Neural crest cell (in vitro differentiated cells): ENCODE data around the gene LDLRAD3. TPM values are rescaled to one million over a fixed set of nuclear protein-coding genes. Genes with fewer than 3 reads are reported as not detected.

Experiments used
- DNase-seq: peaks from one replicate; pipeline ENCODE4 v3.0.0; 2021; ENCODE audit warnings: low read depth, mixed read lengths, low spot score
- H3K27ac Mint-ChIP-seq: one replicate; pipeline ENCODE4 v1.8.0; 2021; ENCODE audit warnings: mild to moderate bottlenecking, mixed read lengths; ENCODE audit not compliant: unreplicated experiment
- H3K27me3 Mint-ChIP-seq: 2 replicates; pipeline ENCODE4 v1.8.0; 2021; ENCODE audit warnings: low read depth, mild to moderate bottlenecking, mixed read lengths
- H3K36me3 Mint-ChIP-seq: 2 replicates; pipeline ENCODE4 v1.8.0; 2021; ENCODE audit warnings: low read depth, mild to moderate bottlenecking, mixed read lengths
- H3K4me1 Mint-ChIP-seq: 2 replicates; pipeline ENCODE4 v1.8.0; 2021; ENCODE audit warnings: mixed read lengths
- H3K4me3 Mint-ChIP-seq: one replicate; pipeline ENCODE4 v1.8.0; 2021; ENCODE audit warnings: mild to moderate bottlenecking, mixed read lengths
- H3K9me3 Mint-ChIP-seq: 2 replicates; pipeline ENCODE4 v1.8.0; 2021; ENCODE audit warnings: mixed read lengths
- CTCF ChIP-seq: fragments of 200-600 bp; sonication (generic); conservative IDR thresholded peaks from 2 replicates; pipeline ENCODE4 v1.5.0; 2021; ENCODE audit warnings: antibody characterized with exemption, mild to moderate bottlenecking
- total RNA-seq: library from RNA; stranded (reverse); gene quantifications from 2 replicates; pipeline ENCODE4 v1.2.1, GENCODE V29; 2021

The LDLRAD3 gene
- total RNA-seq, 1 donor from 2014 or later: 30.1 TPM

- Mint-ChIP-seq H3K4me3 (no peak overlapping the region), H3K27ac (peak overlapping the region; percentile 62), H3K27me3 (no peaks in the 10 kb centered on the region), H3K9me3 (no peaks in the 10 kb centered on the region), H3K36me3 (peaks cover 2% of the 10 kb centered on the region), H3K4me1 (peaks cover 36% of the 10 kb centered on the region)
- no peak for DNase-seq
- TF ChIP-seq CTCF: no peak
Measured at GRCh38 chr11:35955636-35956035, 11.8 kb downstream of the LDLRAD3 start.

- Mint-ChIP-seq H3K36me3 (peaks cover 17% of the 10 kb centered on the region), H3K4me3 (no peak overlapping the region), H3K4me1 (peaks cover 7% of the 10 kb centered on the region), H3K27ac (no peak overlapping the region), H3K9me3 (peaks cover 10% of the 10 kb centered on the region), H3K27me3 (no peaks in the 10 kb centered on the region)
- no peak for TF ChIP-seq CTCF
- no peak for DNase-seq
Measured at GRCh38 chr11:35962369-35963138, 18.7 kb downstream of the LDLRAD3 start.

- Mint-ChIP-seq H3K4me3 (no peak overlapping the region), H3K36me3 (peaks cover 20% of the 10 kb centered on the region), H3K27me3 (no peaks in the 10 kb centered on the region), H3K9me3 (peaks cover 10% of the 10 kb centered on the region), H3K4me1 (peaks cover 3% of the 10 kb centered on the region), H3K27ac (peak overlapping the region; percentile 59)
- no peak for DNase-seq
- no peak for TF ChIP-seq CTCF
Measured at GRCh38 chr11:35963911-35964310, 20.0 kb downstream of the LDLRAD3 start.

GRCh38 chr11:35964841-35965240, 21.0 kb downstream of the LDLRAD3 start:
- no peak for TF ChIP-seq CTCF
- Mint-ChIP-seq H3K27ac (no peak overlapping the region), H3K4me3 (no peak overlapping the region), H3K36me3 (peaks cover 20% of the 10 kb centered on the region), H3K9me3 (peaks cover 10% of the 10 kb centered on the region), H3K27me3 (no peaks in the 10 kb centered on the region), H3K4me1 (peaks cover 3% of the 10 kb centered on the region)
- no peak for DNase-seq

GRCh38 chr11:35967042-35967441, 23.2 kb downstream of the LDLRAD3 start:
- Mint-ChIP-seq H3K27ac (no peak overlapping the region), H3K9me3 (peaks cover 10% of the 10 kb centered on the region), H3K4me1 (peaks cover 4% of the 10 kb centered on the region), H3K36me3 (peaks cover 27% of the 10 kb centered on the region), H3K27me3 (no peaks in the 10 kb centered on the region), H3K4me3 (no peak overlapping the region)
- no peak for DNase-seq
- TF ChIP-seq CTCF: no peak
